Endodermal cell (in vitro differentiated cells): ENCODE measurements around the gene CAPN5. TPM values are rescaled to one million over a fixed set of nuclear protein-coding genes. Genes with fewer than 3 reads are reported as not detected.
"Not testable (repeated sequence)": the region's sequence is repeated elsewhere in the genome, so short reads cannot be mapped to it uniquely, and the experiment has no call there.

Experiments
- DNase-seq: peaks from one replicate; pipeline ENCODE4 v3.0.0-alpha.2; 2017
- H3K27ac ChIP-seq: 2 replicates; pipeline ENCODE4 v1.5.1; 2013; ENCODE audit warnings: mild to moderate bottlenecking, low read depth, low read length, moderate library complexity
- H3K27me3 ChIP-seq: 2 replicates; pipeline ENCODE4 v1.6.1; 2013; ENCODE audit warnings: mild to moderate bottlenecking, low read length, moderate library complexity; ENCODE audit not compliant: insufficient read depth, control insufficient read depth, poor library complexity, severe bottlenecking
- H3K36me3 ChIP-seq: 2 replicates; pipeline ENCODE4 v1.7.0; 2013; ENCODE audit warnings: mild to moderate bottlenecking, low read length, moderate library complexity; ENCODE audit not compliant: control insufficient read depth, insufficient read depth
- H3K4me1 ChIP-seq: one replicate; pipeline ENCODE4 v1.7.0; 2013; ENCODE audit warnings: low read length; ENCODE audit not compliant: control insufficient read depth, insufficient read depth
- H3K4me3 ChIP-seq: 2 replicates; pipeline ENCODE4 v1.5.1; 2013; ENCODE audit warnings: mild to moderate bottlenecking, low read length, moderate library complexity
- H3K9ac ChIP-seq: 2 replicates; pipeline ENCODE4 v1.6.1; 2013; ENCODE audit warnings: mild to moderate bottlenecking, low read length, moderate library complexity; ENCODE audit not compliant: poor library complexity, severe bottlenecking; ENCODE audit errors: extremely low read depth
- H3K9me3 ChIP-seq: 2 replicates; pipeline ENCODE4 v1.6.1; 2013; ENCODE audit warnings: mild to moderate bottlenecking, low read length, moderate library complexity; ENCODE audit not compliant: control insufficient read depth
- H3K27ac Mint-ChIP-seq: 2 replicates; pipeline ENCODE4 v1.8.0; 2020; ENCODE audit warnings: mixed read lengths
- H3K27me3 Mint-ChIP-seq: 2 replicates; pipeline ENCODE4 v1.8.0; 2021; ENCODE audit warnings: mild to moderate bottlenecking, mixed read lengths; ENCODE audit not compliant: insufficient read depth
- H3K36me3 Mint-ChIP-seq: 2 replicates; pipeline ENCODE4 v1.8.0; 2020; ENCODE audit warnings: low read depth, mixed read lengths
- H3K4me1 Mint-ChIP-seq: 2 replicates; pipeline ENCODE4 v1.8.0; 2020; ENCODE audit warnings: mixed read lengths
- H3K4me3 Mint-ChIP-seq: 2 replicates; pipeline ENCODE4 v1.8.0; 2020; ENCODE audit warnings: mild to moderate bottlenecking, moderate library complexity, mixed read lengths
- H3K9me3 Mint-ChIP-seq: 2 replicates; pipeline ENCODE4 v1.8.0; 2020; ENCODE audit warnings: mild to moderate bottlenecking, mixed read lengths
- WGBS, 2 experiments: methylation state at CpG; one replicate each; pipeline versions ENCODE4 v1.1.5 to v1.1.7; 2013; ENCODE audit warnings: missing lambda C conversion rate in 2 of 2, mixed read lengths in 1 of 2; ENCODE audit not compliant: insufficient coverage in 1 of 2, insufficient read length in 1 of 2; 5-methylcytosine and 5-hydroxymethylcytosine counted together
- total RNA-seq, 2 donors: library from RNA; stranded (reverse); fragmentation: NEBNext Ultra II Directional in 1 of 2; extraction: Animal tissue kit (Norgen Biotek cat#: 25700) in 1 of 2; gene quantifications; 2 replicates in 1 of 2; 3 replicates in 1 of 2; pipeline ENCODE4 v1.2.1, GENCODE V29; 2021
- TF ChIP-seq, protein P1 (sequence below): fragments of 200-600 bp; sonication (generic); conservative IDR thresholded peaks from 2 replicates; pipeline ENCODE4 v1.5.0; 2021; ENCODE audit warnings: antibody characterized with exemption, mild to moderate bottlenecking

CAPN5 gene
- total RNA-seq, 2 donors from 2014 or later, result 17.5 to 21.5 TPM

DNA sequence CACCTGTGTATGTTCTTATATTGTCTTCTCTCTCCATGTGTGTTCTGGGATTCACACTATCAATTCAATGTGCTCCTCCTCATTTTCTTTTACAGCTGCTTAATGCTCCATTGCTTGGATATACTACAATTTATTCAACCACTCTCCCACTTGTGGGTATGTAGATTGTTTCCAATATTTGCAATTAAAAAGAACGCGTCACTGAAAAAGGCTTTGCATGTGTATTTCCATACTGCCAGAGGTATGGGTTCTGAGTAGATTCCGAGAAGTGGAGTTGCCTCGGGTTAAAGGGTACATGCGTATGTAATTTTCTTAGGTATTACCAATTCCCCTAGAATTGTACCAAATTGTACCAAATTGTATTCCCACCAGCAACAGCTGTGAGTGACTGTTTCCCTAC lies 7.0 kb upstream of the CAPN5 start:
- TF ChIP-seq, protein P1, sequence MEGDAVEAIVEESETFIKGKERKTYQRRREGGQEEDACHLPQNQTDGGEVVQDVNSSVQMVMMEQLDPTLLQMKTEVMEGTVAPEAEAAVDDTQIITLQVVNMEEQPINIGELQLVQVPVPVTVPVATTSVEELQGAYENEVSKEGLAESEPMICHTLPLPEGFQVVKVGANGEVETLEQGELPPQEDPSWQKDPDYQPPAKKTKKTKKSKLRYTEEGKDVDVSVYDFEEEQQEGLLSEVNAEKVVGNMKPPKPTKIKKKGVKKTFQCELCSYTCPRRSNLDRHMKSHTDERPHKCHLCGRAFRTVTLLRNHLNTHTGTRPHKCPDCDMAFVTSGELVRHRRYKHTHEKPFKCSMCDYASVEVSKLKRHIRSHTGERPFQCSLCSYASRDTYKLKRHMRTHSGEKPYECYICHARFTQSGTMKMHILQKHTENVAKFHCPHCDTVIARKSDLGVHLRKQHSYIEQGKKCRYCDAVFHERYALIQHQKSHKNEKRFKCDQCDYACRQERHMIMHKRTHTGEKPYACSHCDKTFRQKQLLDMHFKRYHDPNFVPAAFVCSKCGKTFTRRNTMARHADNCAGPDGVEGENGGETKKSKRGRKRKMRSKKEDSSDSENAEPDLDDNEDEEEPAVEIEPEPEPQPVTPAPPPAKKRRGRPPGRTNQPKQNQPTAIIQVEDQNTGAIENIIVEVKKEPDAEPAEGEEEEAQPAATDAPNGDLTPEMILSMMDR, result no peak
- peak; percentile 7 for DNase-seq
- Mint-ChIP-seq H3K36me3 (no peaks in the 10 kb centered on the region), H3K4me1 (peaks cover 2% of the 10 kb centered on the region), H3K27me3 (peaks cover 27% of the 10 kb centered on the region), H3K9me3 (peaks cover 29% of the 10 kb centered on the region), H3K4me3 (no peak overlapping the region), H3K27ac (no peak overlapping the region)
- Histone ChIP-seq H3K9ac (no peak overlapping the region), H3K27me3 (no peaks in the 10 kb centered on the region), H3K27ac (no peak overlapping the region), H3K9me3 (peaks cover 7% of the 10 kb centered on the region), H3K4me1 (no peaks in the 10 kb centered on the region), H3K36me3 (no peaks in the 10 kb centered on the region), H3K4me3 (no peak overlapping the region)
- WGBS, 2 experiments, result 90 to 100% methylated on average over 3 to 5 of the region's 5 CpGs

DNA sequence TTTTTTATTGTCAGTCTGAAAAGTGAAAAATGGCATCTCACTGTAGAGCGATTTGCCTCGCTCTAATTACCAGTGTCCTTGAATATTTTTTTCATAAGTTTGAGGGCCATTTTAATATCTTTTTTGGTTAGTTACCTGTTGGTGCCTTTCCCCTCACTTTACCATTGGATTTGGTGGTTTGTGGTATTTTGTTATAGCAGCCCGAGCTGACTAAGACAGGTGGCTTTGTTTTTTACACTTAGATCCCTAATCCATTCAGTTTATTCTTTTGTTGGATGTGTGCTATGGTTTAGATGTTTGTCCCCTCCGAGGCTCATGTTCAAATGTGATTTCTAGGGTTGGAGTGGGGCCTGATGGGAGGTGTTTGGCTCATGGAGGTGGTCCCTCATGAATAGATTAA lies 6.5 kb upstream of the CAPN5 start:
- H3K9me3 Mint-ChIP-seq, result peaks cover 26% of the 10 kb centered on the region
- no peaks in the 10 kb centered on the region for H3K27me3 ChIP-seq
- no peak overlapping the region for H3K4me3 Mint-ChIP-seq
- H3K36me3 Mint-ChIP-seq, result no peaks in the 10 kb centered on the region
- peaks cover under 1% of the 10 kb centered on the region for H3K4me1 ChIP-seq
- H3K27ac ChIP-seq, result no peak overlapping the region
- H3K9ac ChIP-seq, result no peak overlapping the region
- peaks cover 27% of the 10 kb centered on the region for H3K27me3 Mint-ChIP-seq
- H3K9me3 ChIP-seq, result peaks cover 7% of the 10 kb centered on the region
- 60 to 85% methylated on average over 1 to 4 of the region's 4 CpGs for WGBS, 2 experiments
- H3K4me1 Mint-ChIP-seq, result peaks cover 6% of the 10 kb centered on the region
- H3K4me3 ChIP-seq, result no peak overlapping the region
- H3K36me3 ChIP-seq, result no peaks in the 10 kb centered on the region
- no peak for DNase-seq
- no peak overlapping the region for H3K27ac Mint-ChIP-seq
- TF ChIP-seq, protein P1, result no peak

DNA sequence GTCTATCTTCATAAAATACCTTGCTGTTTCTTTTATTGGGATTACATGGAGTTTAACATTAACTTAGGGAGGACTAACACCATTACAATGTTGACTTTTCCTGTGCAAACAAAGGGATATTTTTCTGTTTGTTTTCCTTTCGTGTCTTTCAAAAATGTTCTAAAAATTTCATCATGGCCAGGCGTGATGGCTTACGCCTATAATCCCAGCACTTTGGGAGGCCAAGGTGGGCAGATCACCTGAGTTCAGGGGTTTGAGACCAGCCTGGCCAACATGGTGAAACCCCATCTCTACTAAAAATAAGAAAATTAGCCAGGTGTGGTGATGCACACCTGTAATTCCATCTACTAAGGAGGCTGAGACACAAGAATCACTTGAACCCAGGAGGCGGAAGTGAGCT lies 5.5 kb upstream of the CAPN5 start:
- Mint-ChIP-seq H3K9me3 (peaks cover 17% of the 10 kb centered on the region), H3K27me3 (peaks cover 23% of the 10 kb centered on the region)
- H3K4me3 Mint-ChIP-seq, H3K4me1 Mint-ChIP-seq, H3K9me3 ChIP-seq, H3K4me1 ChIP-seq, H3K36me3 Mint-ChIP-seq, H3K27ac Mint-ChIP-seq, DNase-seq, H3K9ac ChIP-seq, H3K36me3 ChIP-seq, H3K27me3 ChIP-seq, H3K27ac ChIP-seq, H3K4me3 ChIP-seq: not testable (repeated sequence)
- whole genome bisulfite sequencing, 2 experiments, result 89 to 98% methylated on average over 3 to 4 of the region's 4 CpGs

DNA sequence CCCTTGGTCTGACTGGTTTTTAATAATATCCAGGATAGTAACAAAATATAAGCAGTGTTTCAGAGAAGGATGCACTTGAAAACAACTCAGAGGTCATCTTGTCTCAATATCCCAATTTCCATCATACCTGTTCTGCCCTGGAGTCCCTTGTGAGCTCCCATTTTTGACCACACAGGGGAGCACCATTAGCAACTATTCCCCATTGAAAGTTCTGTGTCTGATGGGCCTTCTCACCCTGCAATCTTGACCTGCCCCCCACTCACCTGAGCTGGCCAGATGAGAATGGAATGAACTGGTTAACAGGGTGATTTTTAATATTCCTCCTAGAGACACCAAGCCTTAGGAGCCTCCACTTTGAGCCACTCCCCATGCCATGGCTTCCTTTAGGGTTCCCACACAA lies 3.8 kb upstream of the CAPN5 start:
- H3K36me3 Mint-ChIP-seq, result no peaks in the 10 kb centered on the region
- no peaks in the 10 kb centered on the region for H3K9me3 ChIP-seq
- no peak overlapping the region for H3K4me3 Mint-ChIP-seq
- no peak overlapping the region for H3K4me3 ChIP-seq
- no peaks in the 10 kb centered on the region for H3K27me3 ChIP-seq
- no peaks in the 10 kb centered on the region for H3K36me3 ChIP-seq
- TF ChIP-seq, protein P1, result peak; percentile 71
- peaks cover 15% of the 10 kb centered on the region for H3K4me1 Mint-ChIP-seq
- no peak overlapping the region for H3K9ac ChIP-seq
- H3K27ac Mint-ChIP-seq, result no peak overlapping the region
- peaks cover 20% of the 10 kb centered on the region for H3K27me3 Mint-ChIP-seq
- peaks cover 8% of the 10 kb centered on the region for H3K4me1 ChIP-seq
- peak; percentile 53 for DNase-seq
- no peak overlapping the region for H3K27ac ChIP-seq
- peaks cover 5% of the 10 kb centered on the region for H3K9me3 Mint-ChIP-seq
